ENCODE data around the gene PPARA.
"Not testable (repeated sequence)": the region's sequence is repeated elsewhere in the genome, so short reads cannot be mapped to it uniquely, and the experiment has no call there.

Gene PPARA

DNA sequence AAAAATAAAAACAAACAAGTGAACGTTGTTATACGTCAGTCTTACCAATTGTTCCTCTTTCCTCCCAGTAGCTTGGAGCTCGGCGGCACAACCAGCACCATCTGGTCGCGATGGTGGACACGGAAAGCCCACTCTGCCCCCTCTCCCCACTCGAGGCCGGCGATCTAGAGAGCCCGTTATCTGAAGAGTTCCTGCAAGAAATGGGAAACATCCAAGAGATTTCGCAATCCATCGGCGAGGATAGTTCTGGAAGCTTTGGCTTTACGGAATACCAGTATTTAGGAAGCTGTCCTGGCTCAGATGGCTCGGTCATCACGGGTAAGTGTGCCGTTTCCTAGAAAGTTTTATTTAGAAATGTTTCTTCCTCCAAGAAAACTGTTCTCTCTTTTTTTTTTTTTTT is 47.9 kb downstream of the PPARA start:
- in situ Hi-C loops (cut with HindIII; ENCODE audit: low sequenced_read_pairs), result no loop called here

DNA sequence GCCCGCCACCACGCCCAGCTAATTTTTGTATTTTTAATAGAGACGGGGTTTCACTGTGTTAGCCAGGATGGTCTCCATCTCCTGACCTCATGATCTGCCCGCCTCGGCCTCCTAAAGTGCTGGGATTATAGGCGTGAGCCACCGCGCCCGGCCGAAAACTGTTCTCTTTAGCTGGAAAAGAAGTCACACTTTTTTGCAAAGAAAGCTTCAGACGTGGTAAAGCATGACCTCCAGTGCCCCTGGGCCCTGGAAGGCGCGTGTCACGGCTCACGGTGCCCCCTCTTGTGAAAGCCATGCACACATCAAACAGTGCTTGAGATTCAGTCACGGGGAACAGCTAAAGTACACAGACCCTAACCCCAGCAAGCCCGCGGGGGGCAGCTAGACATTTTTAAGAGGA is 48.5 kb downstream of the PPARA start:
- in situ Hi-C loops (cut with HindIII; ENCODE audit: low sequenced_read_pairs), result not testable (repeated sequence)

DNA sequence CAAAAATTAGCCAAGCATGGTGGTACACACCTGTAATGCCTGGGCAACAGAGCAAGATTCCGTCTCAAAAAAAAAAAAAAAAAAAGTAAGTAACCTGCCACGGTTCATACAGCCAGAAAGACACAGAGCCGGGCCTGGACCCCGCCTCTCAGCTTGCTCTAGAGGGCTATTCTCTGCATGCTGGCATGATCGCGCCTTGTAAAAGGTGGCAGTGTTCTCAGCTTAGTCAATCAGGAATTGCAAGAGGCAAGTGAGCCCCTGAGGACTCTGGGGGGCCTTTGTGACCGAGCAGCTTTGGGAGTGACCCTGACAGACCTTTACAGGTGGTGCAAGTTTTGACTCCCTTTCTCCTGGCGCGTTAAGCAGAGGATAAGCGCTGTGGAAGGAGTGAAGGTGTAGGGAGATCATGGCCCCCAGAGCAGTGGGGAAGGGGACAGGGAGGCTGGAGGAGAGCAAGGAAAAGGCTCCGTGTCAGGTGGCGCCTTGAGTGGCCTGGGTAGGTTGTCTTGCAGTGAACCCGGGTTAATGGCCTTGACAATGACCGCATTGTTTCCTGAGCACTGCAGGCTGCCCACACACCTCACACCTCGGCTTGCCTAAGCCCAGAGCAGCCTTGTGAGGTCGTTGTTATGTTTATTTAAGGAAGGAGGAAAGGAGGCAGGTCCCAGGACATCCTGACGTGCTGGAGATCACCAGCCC is 50.9 kb downstream of the PPARA start:
- in situ Hi-C loops (cut with HindIII; ENCODE audit: low sequenced_read_pairs), result no loop called here

DNA sequence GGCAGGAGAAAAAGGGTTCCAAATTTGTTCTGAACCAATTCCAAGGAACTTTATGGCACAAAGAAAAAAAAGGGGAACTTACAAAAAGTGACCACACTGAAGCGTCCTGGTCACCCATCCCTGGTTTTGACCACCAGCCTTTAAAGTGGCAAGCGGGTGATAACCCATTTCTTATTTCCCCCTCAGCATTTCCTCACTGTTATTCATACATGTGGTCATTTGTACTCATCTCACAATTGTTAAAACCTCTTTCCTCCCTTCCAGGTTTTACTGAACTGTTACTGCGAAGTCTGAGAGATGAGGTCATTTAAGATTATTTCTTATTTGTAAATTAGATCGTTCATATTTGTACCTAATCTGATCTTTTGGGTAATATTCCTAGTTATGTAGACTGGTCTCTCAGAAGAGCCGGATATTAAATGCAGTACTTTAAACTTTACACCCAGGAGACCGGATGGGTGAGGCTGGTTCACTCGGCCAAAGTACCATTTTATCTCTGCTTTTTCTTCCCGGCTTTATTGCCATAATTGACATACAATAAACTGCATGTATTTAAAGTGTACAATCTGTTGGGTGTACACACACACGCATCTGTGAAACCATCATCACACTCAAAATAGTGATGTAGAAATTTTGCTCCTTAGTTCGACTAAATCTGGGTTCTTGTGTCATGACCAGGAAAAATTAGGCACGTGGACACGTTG is 52.7 kb downstream of the PPARA start:
- in situ Hi-C loops (cut with HindIII; ENCODE audit: low sequenced_read_pairs), result no loop called here

DNA sequence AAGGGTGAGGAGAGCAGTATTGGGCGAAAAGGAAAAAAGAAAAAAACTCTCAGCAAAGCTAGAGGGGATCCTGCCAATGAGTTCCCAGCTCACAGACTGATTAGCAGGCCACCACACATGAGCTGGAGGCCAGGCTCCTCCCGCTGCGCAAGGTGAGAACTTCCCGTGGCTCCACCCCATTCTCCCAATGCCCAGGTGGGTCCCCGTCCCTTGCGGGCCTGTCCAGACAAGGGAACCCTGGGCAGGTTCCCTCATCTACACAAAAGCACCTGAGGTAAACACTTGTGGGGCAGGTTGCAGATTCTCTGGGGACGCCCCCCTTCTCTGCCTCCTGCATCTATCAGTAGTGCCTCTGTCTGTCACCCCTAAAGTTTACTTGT is 53.3 kb downstream of the PPARA start:
- in situ Hi-C loops (cut with HindIII; ENCODE audit: low sequenced_read_pairs), result no loop called here

DNA sequence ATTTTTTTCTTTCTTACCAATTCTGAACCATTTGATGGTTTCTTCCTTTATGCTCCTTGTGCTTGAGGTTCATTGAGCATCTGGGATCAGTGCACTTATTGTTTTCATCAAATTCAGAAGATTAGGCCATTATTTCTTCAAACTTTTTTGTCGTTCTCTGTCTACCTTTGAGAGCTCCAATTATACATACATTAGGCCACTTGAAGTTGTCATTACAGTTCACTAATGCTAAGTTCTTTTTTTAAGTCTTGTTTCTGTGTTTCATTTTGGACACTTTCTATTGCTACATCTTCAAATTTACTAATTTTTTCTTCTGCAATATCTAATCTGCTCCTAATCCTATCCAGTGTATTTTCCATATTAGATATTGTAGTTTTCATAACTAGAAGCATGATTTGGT is 58.9 kb downstream of the PPARA start:
- in situ Hi-C loops (cut with HindIII; ENCODE audit: low sequenced_read_pairs), result no loop called here

DNA sequence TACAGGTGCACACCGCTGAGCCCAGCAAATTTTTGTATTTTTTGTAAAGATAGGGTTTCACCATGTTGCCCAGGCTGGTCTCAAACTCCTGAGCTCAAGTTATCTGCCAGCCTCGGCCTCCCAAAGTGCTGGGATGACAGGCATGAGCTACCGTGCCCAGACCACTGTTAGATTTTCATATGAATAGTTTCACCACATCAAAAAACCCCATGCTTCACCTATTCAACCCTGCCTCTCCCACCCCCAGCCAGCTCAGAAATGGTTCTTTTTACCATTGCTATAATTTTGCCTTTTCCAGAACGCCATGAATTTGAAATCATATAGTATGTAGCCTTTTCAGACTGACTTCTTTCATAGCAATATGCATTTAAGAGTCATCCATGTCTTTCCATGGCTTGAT is 61.9 kb downstream of the PPARA start:
- in situ Hi-C loops (cut with HindIII; ENCODE audit: low sequenced_read_pairs), result no loop called here

DNA sequence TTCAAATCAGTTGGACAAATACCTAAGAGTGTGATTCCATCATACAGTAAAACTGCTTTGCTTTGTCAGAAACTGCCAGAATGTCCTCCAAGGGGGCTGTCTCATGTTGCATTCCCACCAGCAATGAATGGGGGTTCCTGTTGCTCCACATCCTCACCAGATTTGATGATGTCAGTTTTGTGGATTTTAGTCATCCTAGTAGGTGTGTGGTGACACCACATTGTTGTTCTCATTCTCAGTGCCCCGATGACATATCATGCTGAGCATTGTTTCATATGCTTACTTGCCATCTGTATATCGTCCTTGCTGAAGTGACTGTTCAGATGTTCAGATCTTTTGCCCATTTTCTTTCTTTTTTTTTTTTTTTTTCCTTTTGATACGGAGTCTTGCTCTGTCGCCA is 62.7 kb downstream of the PPARA start:
- in situ Hi-C loops (cut with HindIII; ENCODE audit: low sequenced_read_pairs), result no loop called here

DNA sequence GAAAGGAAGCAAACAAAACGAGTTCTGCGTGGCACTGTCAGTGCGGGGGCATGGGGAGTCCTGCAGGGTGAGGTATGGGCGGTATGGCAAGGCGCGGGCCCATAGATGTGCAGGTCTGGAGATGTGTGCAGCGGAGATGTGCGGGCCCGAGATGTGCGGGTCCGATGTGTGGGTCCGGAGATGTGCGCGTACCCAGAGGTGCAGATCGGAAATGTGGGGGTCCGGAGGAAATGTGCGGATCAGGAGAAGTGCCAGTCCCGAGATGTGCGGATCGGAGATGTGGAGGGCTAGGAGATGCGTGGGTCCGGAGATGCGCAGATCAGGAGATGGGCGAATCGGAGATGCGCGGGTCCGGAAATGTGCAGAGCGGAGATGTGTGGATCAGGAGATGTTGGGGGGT is 63.8 kb downstream of the PPARA start:
- in situ Hi-C loops (cut with HindIII; ENCODE audit: low sequenced_read_pairs), result no loop called here

DNA sequence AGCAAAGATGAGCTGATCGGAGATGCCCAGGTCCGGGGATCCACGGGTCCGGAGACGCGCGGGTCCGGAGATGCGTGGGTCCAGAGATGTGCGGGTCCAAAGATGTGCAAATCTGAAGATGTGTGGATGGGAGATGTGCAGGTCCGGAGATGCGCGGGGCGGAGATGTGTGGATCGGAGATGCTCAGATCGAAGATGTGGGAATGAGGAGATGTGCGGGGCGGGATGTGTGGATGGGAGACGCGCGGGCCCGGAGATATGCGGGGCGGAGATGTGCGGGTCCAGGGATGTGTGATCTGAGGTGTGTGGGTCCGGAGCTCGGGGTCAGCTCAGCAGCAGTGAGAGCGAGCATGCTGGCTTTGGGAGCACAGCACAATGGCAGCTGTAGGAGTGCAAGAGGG is 64.3 kb downstream of the PPARA start:
- in situ Hi-C loops (cut with HindIII; ENCODE audit: low sequenced_read_pairs), result no loop called here

DNA sequence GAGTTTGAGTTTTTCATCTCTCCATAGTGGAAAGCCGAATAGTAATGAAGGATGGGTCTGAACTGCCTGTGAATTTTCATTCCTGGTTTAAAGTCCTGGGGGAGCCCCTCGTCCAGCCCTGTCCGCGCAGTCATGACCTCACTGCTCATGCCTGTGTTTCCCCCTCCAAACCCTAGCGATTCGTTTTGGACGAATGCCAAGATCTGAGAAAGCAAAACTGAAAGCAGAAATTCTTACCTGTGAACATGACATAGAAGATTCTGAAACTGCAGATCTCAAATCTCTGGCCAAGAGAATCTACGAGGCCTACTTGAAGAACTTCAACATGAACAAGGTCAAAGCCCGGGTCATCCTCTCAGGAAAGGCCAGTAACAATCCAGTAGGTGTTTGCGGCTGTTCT is 69.3 kb downstream of the PPARA start:
- in situ Hi-C loops (cut with HindIII; ENCODE audit: low sequenced_read_pairs), result no loop called here

DNA sequence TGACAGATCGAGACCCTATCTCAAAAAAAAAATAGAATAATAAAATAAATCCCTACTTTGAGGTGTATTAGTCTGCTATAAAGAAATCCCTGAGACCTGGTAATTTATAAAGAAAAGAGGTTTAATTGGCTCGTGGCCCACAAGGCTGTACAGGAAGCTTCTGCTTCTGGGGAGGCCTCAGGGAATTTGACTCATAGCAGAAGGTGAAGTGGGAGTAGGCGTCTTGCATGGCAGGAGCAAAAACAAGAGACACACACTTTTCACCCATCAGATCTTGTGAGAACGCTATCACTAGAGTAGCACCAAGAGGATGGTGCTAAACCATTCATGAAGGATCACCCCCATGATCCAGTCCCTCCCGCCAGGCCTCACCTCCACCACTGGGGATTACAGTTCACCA is 70.6 kb downstream of the PPARA start:
- in situ Hi-C loops (cut with HindIII; ENCODE audit: low sequenced_read_pairs), result no loop called here

DNA sequence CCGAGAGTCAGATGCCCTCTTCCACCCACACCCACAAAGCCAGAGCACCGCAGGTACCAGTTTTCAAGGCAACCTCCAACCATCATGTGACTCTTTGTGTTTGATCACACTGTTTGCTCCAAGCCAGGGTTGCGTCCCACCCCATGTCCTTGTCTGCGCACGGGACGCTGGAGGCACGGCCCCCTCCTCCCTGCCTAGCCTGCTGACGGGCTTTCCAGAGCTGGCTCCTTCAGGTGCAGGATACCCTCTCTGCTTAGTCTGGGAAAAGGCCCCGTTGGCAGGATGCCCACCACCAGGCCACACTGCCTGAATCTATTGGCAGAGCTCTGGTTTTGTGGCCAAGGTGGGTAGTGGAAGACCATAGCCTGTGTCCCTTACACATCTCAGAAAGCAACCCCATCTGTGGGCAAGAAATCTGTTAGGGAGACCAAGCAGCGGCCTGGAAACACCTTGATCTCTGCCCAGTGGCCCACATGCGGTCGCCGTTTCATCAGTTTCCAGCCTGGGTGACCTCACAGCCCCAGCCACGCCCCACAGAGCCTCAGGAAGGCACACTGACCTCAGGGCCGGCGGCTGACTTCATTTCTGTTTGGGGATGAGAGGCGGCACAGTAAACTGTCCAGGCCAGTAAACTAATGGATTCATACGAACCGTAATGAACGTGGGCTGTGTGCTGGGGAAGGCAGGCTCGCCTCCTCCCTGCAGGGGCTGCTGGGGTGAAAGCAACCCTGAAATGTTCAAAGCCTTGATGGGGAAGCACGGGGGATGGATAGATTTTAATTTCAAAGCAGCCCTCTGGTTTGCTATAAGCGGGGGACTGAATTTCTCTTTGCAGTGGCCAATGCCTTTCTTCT is 73.9 kb downstream of the PPARA start:
- in situ Hi-C loops (cut with HindIII; ENCODE audit: low sequenced_read_pairs), result no loop called here

DNA sequence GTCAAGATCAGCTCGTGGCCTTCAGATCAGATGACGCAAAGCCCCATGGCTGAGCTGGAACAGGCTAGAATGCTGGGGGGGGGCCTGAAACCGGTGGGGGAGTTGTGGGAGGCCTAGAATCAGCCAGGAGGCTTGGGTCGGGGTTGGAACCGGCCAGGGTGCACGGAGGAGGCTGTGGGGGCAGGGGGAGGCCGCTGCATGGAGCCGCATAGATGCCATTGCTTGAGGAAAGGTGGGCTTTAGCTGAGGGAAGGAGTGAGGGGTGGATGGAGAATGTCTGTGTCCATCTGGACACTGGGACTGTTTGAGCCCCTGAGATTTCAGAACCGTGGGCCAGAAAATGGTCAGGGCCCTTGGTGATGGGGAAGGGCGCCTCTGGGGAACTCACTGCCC is 74.6 kb downstream of the PPARA start:
- in situ Hi-C loops (cut with HindIII; ENCODE audit: low sequenced_read_pairs), result no loop called here

DNA sequence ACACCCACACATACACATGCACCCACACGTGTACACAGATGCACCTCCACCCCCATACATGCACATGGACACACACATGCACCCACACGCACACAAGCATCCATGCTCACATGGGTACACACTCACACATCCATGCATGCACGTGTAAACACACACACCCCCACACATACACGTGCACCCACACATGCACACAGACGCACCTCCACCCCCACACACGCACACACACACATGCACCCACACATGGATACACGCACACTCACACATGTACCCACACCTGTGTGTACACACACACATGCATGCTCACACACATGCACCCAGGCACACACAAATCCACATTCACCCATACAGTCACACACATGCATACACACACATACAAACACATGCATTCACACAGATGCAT is 75.3 kb downstream of the PPARA start:
- in situ Hi-C loops (cut with HindIII; ENCODE audit: low sequenced_read_pairs), result no loop called here

DNA sequence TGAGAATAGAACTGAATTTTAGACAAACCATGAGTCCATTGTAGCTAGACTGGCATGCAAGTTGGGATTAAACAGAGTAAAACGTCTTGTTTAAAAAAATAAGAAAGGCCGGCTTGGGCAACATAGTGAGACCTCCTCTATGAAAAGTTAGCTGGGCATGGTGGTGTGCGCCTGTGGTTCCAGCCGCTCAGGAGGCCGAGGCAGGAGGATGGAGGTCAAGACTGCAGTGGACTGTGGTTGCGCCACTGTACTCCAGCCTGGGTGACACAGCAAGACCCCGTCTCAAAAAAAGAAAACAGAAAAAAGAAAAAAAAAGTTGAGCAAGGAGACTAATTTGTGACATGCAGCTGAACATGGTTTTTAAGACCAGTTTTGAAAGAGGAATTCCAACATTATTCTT is 76.3 kb downstream of the PPARA start:
- in situ Hi-C loops (cut with HindIII; ENCODE audit: low sequenced_read_pairs), result no loop called here

DNA sequence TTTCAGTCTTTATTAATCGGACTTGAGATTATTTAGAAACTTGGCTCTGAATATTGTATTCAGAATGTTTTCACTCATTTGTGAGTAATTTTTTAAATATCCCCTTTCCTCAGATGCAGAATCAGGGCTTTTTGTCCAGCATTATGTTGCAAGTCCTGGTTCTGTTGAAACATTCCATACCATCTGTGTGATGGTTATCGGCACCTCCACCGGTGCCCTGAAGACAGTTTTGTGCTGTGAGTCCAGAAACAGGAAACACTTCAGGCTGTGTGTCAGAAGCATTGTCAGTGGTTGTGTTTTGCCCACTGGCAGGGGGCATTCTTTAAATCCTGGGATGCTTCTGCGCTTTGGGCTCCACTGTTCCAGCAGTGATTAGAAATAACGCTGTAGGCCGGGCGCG is 79.4 kb downstream of the PPARA start:
- in situ Hi-C loops (cut with HindIII; ENCODE audit: low sequenced_read_pairs), result no loop called here

DNA sequence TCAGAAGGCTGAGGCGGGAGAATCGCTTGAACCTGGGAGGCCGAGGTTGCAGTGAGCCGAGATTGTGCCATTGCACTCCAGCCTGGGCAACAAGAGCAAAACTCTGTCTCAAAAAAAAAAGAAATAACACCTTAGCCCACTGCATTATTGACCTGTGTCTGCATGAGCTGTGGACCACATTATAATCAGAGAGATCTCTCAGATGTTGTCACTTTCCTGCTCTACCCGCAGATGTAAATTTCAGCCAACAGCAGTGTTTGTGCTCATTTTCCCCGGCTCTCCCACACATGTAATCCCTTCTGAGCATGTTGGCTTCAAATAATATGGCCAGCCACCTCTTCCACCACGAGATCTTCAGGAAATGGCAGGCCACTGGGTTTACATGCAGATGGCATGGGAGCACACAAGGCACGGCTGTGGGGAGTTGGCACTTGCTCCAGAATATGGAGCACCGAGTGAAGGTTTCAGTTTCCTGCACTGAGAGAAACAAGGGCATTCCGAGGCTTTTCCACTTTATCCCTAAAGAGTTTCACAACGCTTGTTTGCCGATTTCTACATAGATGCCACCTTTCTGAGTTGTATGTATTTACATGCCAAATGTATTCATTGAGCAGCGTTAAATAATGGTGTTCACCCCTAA is 80.1 kb downstream of the PPARA start:
- in situ Hi-C loops (cut with HindIII; ENCODE audit: low sequenced_read_pairs), result no loop called here

DNA sequence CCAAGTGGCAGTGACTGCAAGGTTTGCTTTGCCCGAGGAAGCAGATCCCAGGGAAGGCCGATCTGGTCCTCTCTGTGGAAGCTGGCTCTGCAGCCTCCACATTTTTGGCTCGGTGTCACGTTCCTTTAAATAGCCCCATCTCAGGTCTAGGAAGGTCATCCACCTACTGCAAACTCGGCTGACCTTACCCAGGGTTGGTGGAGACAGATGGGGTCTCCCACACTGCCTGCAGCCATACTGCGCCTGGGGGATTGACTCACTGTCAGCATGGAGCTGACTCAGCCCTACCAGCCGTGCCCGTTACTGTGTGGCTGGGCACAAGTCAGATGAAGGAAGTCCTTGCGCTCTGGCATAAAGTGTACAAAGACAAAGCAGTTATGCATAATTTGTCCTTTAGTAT is 82.9 kb downstream of the PPARA start:
- in situ Hi-C loops (cut with HindIII; ENCODE audit: low sequenced_read_pairs), result no loop called here

DNA sequence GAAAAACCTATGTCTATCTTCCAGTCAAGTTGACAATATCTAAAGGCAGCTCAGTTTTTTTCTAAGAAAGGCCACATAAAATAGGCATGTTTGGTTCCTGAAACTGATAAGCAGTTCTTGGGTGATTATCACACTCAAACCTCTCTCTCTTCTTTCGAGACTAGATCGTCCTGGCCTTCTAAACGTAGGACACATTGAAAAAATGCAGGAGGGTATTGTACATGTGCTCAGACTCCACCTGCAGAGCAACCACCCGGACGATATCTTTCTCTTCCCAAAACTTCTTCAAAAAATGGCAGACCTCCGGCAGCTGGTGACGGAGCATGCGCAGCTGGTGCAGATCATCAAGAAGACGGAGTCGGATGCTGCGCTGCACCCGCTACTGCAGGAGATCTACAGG is 84.6 kb downstream of the PPARA start:
- in situ Hi-C loops (cut with HindIII; ENCODE audit: low sequenced_read_pairs), result no loop called here

DNA sequence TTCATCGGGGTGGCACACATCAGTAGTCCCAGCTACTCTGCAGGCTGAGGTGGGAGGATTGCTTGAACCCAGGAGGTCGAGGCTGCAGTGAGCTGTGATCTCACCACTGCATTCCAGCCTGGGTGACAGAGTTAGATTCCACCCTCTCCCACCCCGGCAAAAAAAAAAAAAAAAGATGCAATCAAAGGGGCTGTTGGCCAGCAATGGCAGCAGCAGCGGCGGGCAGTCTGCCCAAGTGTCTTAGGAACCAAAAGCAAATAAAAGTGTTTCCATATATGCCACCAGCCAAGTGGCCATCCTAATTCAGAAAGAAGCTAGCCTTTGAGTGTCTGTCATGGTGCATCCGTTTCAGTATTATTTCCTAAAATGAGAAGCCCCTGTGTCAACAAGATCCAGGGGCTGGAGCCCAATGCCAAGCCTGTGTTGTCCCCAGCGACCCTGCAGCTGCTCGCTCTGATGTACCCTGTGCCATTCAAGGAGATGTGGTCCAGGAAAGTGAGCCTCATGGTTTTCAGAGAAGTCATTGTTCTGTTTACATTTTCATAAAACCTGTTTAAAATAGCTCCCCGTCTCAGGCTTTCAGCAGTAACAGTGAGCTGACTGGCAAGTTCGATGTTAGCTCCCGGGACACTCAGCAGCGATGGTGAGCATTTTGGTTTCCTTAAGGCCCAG is 87.3 kb downstream of the PPARA start:
- in situ Hi-C loops (cut with HindIII; ENCODE audit: low sequenced_read_pairs), result no loop called here

All from DLD1 (cell line).